D721Med (cell line): ENCODE results near the gene CCM2.

Experiments used
- DNase-seq: peaks from one replicate; pipeline ENCODE4 v3.0.0; 2011; ENCODE audit warnings: low spot score; ENCODE audit not compliant: insufficient read length
- FAIRE-seq: peaks from 2 replicates; lab custom pipeline; 2011; peaks lifted over from hg19 to GRCh38; lab: Jason Lieb, UNC
- CTCF ChIP-seq: IDR thresholded peaks from 2 replicates; pipeline ENCODE4 v1.5.1; 2012; ENCODE audit warnings: mild to moderate bottlenecking, control low read depth; ENCODE audit not compliant: insufficient read depth; ENCODE audit errors: missing control alignments

Gene CCM2

GRCh38 chr7:44965441-44965903, 34.5 kb upstream of the CCM2 start:
- FAIRE-seq, result no peak
- no peak for TF ChIP-seq CTCF
- no peak for DNase-seq

GRCh38 chr7:44965937-44966730, 33.9 kb upstream of the CCM2 start:
- FAIRE-seq (no peak), DNase-seq (no peak)
- no peak for TF ChIP-seq CTCF

- no peak for TF ChIP-seq CTCF
- DNase-seq (no peak), FAIRE-seq (no peak)
Measured at GRCh38 chr7:44966731-44967538, 33.1 kb upstream of the CCM2 start.

GRCh38 chr7:44967571-44968446, 32.2 kb upstream of the CCM2 start:
- TF ChIP-seq CTCF, result peak; percentile 11
- no peak for DNase-seq
- no peak for FAIRE-seq

GRCh38 chr7:44969049-44969700, 30.8 kb upstream of the CCM2 start:
- FAIRE-seq, result no peak

More at GRCh38 chr7:44969049-44969700, 30.8 kb upstream of the CCM2 start:
- no peak for DNase-seq
- no peak for TF ChIP-seq CTCF
